ENCODE measurements around the gene HPS6. TPM values are rescaled to one million over a fixed set of nuclear protein-coding genes. Genes with fewer than 3 reads are reported as not detected.

HPS6 gene
- total RNA-seq, 1 donor from 2014 or later: 25.1 TPM

GRCh38 chr10:102059987-102060386, 5.2 kb upstream of the HPS6 start:
- Mint-ChIP-seq H3K9me3 (ENCODE audit: unreplicated experiment) (no peaks in the 10 kb centered on the region), H3K27me3 (ENCODE audit: unreplicated experiment) (peaks cover 14% of the 10 kb centered on the region), H3K27ac (ENCODE audit: unreplicated experiment) (no peak overlapping the region), H3K4me1 (ENCODE audit: unreplicated experiment) (peaks cover 13% of the 10 kb centered on the region), H3K36me3 (ENCODE audit: low read depth, unreplicated experiment) (peaks cover 5% of the 10 kb centered on the region), H3K4me3 (ENCODE audit: unreplicated experiment) (no peak overlapping the region)
- DNase-seq (ENCODE audit: low spot score): no peak
- TF ChIP-seq CTCF (IDR thresholded peaks at IDR 0.05; ENCODE audit: unreplicated experiment): no peak

GRCh38 chr10:102064503-102064867, 664 bp upstream of the HPS6 start:
- no peak for TF ChIP-seq CTCF (IDR thresholded peaks at IDR 0.05; ENCODE audit: unreplicated experiment)
- no peaks in the 10 kb centered on the region for H3K36me3 Mint-ChIP-seq (ENCODE audit: low read depth, unreplicated experiment)
- peaks cover 14% of the 10 kb centered on the region for H3K4me1 Mint-ChIP-seq (ENCODE audit: unreplicated experiment)
- peaks cover 9% of the 10 kb centered on the region for H3K27me3 Mint-ChIP-seq (ENCODE audit: unreplicated experiment)
- no peak overlapping the region for H3K27ac Mint-ChIP-seq (ENCODE audit: unreplicated experiment)
- no peaks in the 10 kb centered on the region for H3K9me3 Mint-ChIP-seq (ENCODE audit: unreplicated experiment)
- no peak for DNase-seq (ENCODE audit: low spot score)
- peak overlapping the region; percentile 80 for H3K4me3 Mint-ChIP-seq (ENCODE audit: unreplicated experiment)

DNA sequence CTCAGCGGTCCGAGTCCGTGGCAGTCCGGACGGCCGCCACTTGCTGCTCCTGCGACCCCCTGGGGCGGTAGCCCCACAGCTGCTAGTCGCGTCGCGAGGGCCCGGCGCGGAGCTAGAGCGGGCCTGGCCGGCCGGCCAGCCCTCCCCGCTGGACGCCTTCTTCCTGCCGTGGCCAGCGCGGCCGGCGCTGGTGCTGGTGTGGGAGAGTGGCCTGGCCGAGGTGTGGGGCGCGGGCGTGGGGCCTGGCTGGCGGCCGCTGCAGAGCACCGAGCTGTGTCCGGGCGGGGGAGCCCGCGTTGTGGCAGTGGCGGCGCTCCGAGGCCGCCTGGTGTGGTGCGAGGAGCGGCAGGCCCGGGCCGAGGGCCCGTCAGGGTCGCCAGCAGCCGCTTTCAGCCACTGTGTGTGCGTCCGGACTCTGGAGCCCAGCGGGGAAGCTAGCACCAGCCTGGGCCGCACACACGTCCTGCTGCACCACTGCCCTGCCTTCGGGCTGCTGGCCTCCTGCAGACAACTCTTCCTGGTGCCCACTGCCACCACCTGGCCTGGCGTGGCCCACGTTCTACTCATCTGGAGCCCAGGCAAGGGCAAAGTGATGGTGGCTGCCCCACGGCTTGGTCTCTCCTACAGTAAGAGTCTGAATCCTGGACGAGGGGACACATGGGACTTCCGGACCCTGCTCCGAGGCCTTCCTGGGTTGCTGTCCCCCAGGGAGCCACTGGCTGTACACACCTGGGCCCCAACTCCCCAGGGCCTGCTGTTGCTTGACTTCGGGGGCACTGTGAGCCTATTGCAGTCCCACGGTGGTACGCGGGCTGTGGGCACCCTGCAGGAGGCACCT, 631 bp downstream of the HPS6 start:
- H3K27ac Mint-ChIP-seq (ENCODE audit: unreplicated experiment): peak overlapping the region; percentile 42
- TF ChIP-seq CTCF (IDR thresholded peaks at IDR 0.05; ENCODE audit: unreplicated experiment): no peak
- peak; percentile 58 for DNase-seq (ENCODE audit: low spot score)
- H3K4me3 Mint-ChIP-seq (ENCODE audit: unreplicated experiment): peak overlapping the region; percentile 92
- H3K9me3 Mint-ChIP-seq (ENCODE audit: unreplicated experiment): no peaks in the 10 kb centered on the region
- peaks cover 14% of the 10 kb centered on the region for H3K4me1 Mint-ChIP-seq (ENCODE audit: unreplicated experiment)
- no peaks in the 10 kb centered on the region for H3K36me3 Mint-ChIP-seq (ENCODE audit: low read depth, unreplicated experiment)
- H3K27me3 Mint-ChIP-seq (ENCODE audit: unreplicated experiment): peaks cover 7% of the 10 kb centered on the region

DNA sequence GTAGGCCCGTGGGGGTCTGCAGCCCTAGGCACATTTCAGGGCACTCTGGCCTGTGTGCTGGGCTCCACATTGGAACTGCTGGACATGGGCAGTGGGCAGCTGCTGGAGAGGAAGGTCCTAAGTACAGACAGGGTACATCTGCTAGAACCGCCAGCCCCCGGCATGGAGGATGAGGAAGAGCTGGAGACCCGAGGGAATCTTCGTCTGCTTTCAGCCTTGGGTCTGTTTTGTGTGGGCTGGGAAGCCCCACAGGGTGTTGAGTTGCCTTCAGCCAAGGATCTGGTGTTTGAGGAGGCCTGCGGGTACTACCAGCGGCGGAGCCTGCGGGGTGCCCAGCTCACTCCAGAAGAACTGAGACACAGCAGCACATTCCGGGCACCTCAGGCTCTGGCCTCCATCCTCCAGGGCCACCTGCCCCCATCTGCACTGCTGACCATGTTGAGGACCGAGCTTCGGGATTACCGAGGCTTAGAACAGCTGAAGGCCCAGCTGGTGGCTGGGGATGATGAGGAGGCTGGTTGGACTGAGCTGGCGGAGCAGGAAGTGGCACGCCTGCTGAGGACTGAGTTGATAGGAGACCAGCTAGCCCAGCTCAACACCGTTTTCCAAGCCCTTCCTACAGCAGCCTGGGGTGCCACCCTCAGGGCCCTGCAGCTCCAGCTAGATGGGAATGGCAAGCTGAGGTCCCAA, 1.4 kb downstream of the HPS6 start:
- no peak overlapping the region for H3K27ac Mint-ChIP-seq (ENCODE audit: unreplicated experiment)
- peaks cover 7% of the 10 kb centered on the region for H3K27me3 Mint-ChIP-seq (ENCODE audit: unreplicated experiment)
- H3K4me3 Mint-ChIP-seq (ENCODE audit: unreplicated experiment): peak overlapping the region; percentile 92
- no peak for TF ChIP-seq CTCF (IDR thresholded peaks at IDR 0.05; ENCODE audit: unreplicated experiment)
- no peak for DNase-seq (ENCODE audit: low spot score)
- no peaks in the 10 kb centered on the region for H3K9me3 Mint-ChIP-seq (ENCODE audit: unreplicated experiment)
- H3K36me3 Mint-ChIP-seq (ENCODE audit: low read depth, unreplicated experiment): no peaks in the 10 kb centered on the region
- peaks cover 14% of the 10 kb centered on the region for H3K4me1 Mint-ChIP-seq (ENCODE audit: unreplicated experiment)

Measured in endothelial cell (in vitro differentiated cells).